Measurements from ENCODE around the gene SPNS3. TPM values are rescaled to one million over a fixed set of nuclear protein-coding genes. Genes with fewer than 3 reads are reported as not detected.

The SPNS3 gene
- total and polyA plus RNA-seq, 2 of the 8 experiments (the other 6 are each of a cell fraction or from before 2014, with no cell fraction given) = not detected

DNA sequence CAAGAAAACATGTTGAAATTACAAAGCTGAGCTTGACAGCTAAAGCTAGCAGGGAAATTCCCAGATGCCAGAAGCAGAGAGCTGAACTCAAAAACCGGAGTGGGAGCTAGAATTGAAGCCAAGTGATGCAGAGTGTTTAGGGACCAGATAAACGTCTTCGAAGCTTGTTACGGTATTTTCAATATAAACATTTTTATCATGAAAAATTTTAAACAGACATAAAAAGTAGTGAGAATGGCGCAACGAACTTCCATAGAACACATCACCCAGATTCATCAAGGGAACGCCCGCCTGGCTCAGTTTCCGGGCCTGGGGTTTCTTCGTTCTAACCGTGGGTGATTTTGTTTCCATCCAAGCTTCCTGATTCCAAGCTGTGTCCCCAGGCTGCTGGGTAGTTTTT, 83.0 kb downstream of the SPNS3 start (continued):
- TF ChIP-seq, protein P1, sequence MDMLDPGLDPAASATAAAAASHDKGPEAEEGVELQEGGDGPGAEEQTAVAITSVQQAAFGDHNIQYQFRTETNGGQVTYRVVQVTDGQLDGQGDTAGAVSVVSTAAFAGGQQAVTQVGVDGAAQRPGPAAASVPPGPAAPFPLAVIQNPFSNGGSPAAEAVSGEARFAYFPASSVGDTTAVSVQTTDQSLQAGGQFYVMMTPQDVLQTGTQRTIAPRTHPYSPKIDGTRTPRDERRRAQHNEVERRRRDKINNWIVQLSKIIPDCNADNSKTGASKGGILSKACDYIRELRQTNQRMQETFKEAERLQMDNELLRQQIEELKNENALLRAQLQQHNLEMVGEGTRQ (IDR thresholded peaks at IDR 0.05; ENCODE audit: low read length) = no peak
- TF ChIP-seq CHD2 (IDR thresholded peaks at IDR 0.05; ENCODE audit: low read length) (no peak), EP300 (IDR thresholded peaks at IDR 0.05; ENCODE audit: borderline replicate concordance in 1 of 2, low read depth in 2 of 2, low read length in 2 of 2) (no peak), JUND (IDR thresholded peaks at IDR 0.05; ENCODE audit: low read length) (no peak), HDAC6 (IDR thresholded peaks at IDR 0.05; ENCODE audit: low read depth, low read length) (no peak)
- TF ChIP-seq, protein P2, sequence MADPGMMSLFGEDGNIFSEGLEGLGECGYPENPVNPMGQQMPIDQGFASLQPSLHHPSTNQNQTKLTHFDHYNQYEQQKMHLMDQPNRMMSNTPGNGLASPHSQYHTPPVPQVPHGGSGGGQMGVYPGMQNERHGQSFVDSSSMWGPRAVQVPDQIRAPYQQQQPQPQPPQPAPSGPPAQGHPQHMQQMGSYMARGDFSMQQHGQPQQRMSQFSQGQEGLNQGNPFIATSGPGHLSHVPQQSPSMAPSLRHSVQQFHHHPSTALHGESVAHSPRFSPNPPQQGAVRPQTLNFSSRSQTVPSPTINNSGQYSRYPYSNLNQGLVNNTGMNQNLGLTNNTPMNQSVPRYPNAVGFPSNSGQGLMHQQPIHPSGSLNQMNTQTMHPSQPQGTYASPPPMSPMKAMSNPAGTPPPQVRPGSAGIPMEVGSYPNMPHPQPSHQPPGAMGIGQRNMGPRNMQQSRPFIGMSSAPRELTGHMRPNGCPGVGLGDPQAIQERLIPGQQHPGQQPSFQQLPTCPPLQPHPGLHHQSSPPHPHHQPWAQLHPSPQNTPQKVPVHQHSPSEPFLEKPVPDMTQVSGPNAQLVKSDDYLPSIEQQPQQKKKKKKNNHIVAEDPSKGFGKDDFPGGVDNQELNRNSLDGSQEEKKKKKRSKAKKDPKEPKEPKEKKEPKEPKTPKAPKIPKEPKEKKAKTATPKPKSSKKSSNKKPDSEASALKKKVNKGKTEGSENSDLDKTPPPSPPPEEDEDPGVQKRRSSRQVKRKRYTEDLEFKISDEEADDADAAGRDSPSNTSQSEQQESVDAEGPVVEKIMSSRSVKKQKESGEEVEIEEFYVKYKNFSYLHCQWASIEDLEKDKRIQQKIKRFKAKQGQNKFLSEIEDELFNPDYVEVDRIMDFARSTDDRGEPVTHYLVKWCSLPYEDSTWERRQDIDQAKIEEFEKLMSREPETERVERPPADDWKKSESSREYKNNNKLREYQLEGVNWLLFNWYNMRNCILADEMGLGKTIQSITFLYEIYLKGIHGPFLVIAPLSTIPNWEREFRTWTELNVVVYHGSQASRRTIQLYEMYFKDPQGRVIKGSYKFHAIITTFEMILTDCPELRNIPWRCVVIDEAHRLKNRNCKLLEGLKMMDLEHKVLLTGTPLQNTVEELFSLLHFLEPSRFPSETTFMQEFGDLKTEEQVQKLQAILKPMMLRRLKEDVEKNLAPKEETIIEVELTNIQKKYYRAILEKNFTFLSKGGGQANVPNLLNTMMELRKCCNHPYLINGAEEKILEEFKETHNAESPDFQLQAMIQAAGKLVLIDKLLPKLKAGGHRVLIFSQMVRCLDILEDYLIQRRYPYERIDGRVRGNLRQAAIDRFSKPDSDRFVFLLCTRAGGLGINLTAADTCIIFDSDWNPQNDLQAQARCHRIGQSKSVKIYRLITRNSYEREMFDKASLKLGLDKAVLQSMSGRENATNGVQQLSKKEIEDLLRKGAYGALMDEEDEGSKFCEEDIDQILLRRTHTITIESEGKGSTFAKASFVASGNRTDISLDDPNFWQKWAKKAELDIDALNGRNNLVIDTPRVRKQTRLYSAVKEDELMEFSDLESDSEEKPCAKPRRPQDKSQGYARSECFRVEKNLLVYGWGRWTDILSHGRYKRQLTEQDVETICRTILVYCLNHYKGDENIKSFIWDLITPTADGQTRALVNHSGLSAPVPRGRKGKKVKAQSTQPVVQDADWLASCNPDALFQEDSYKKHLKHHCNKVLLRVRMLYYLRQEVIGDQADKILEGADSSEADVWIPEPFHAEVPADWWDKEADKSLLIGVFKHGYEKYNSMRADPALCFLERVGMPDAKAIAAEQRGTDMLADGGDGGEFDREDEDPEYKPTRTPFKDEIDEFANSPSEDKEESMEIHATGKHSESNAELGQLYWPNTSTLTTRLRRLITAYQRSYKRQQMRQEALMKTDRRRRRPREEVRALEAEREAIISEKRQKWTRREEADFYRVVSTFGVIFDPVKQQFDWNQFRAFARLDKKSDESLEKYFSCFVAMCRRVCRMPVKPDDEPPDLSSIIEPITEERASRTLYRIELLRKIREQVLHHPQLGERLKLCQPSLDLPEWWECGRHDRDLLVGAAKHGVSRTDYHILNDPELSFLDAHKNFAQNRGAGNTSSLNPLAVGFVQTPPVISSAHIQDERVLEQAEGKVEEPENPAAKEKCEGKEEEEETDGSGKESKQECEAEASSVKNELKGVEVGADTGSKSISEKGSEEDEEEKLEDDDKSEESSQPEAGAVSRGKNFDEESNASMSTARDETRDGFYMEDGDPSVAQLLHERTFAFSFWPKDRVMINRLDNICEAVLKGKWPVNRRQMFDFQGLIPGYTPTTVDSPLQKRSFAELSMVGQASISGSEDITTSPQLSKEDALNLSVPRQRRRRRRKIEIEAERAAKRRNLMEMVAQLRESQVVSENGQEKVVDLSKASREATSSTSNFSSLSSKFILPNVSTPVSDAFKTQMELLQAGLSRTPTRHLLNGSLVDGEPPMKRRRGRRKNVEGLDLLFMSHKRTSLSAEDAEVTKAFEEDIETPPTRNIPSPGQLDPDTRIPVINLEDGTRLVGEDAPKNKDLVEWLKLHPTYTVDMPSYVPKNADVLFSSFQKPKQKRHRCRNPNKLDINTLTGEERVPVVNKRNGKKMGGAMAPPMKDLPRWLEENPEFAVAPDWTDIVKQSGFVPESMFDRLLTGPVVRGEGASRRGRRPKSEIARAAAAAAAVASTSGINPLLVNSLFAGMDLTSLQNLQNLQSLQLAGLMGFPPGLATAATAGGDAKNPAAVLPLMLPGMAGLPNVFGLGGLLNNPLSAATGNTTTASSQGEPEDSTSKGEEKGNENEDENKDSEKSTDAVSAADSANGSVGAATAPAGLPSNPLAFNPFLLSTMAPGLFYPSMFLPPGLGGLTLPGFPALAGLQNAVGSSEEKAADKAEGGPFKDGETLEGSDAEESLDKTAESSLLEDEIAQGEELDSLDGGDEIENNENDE (IDR thresholded peaks at IDR 0.05; ENCODE audit: insufficient replicate concordance, low read length) = no peak
- TF ChIP-seq, protein P3, sequence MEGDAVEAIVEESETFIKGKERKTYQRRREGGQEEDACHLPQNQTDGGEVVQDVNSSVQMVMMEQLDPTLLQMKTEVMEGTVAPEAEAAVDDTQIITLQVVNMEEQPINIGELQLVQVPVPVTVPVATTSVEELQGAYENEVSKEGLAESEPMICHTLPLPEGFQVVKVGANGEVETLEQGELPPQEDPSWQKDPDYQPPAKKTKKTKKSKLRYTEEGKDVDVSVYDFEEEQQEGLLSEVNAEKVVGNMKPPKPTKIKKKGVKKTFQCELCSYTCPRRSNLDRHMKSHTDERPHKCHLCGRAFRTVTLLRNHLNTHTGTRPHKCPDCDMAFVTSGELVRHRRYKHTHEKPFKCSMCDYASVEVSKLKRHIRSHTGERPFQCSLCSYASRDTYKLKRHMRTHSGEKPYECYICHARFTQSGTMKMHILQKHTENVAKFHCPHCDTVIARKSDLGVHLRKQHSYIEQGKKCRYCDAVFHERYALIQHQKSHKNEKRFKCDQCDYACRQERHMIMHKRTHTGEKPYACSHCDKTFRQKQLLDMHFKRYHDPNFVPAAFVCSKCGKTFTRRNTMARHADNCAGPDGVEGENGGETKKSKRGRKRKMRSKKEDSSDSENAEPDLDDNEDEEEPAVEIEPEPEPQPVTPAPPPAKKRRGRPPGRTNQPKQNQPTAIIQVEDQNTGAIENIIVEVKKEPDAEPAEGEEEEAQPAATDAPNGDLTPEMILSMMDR (IDR thresholded peaks at IDR 0.05; ENCODE audit: control extremely low read depth in 1 of 3, insufficient read depth in 1 of 3, low read depth in 1 of 3, low read length in 3 of 3) = no peak
